Lower leg skin (tissue), 3 donors: ENCODE measurements around the gene DGLUCY.

Experiments used
- CTCF ChIP-seq, 3 donors: fragments of 450-650 bp; IDR thresholded peaks; one replicate each; pipeline ENCODE4 v1.5.1; 2016; ENCODE audit warnings: antibody characterized with exemption in 3 of 3, mild to moderate bottlenecking in 3 of 3, moderate library complexity in 2 of 3
- POLR2A ChIP-seq, 2 donors: fragments of 450-650 bp; IDR thresholded peaks; one replicate each; pipeline ENCODE4 v1.6.1; 2016 to 2017; ENCODE audit warnings: antibody characterized with exemption in 2 of 2, mild to moderate bottlenecking in 1 of 2, moderate library complexity in 1 of 2

- TF ChIP-seq POLR2A (IDR thresholded peaks at IDR 0.05) (no peak), CTCF (IDR thresholded peaks at IDR 0.05) (no peak)
Measured at GRCh38 chr14:91237219-91237618, 123.3 kb downstream of the DGLUCY start.
